Uterus (tissue), 2 donors: ENCODE data around the gene WRAP73.

Experiments used
- POLR2A ChIP-seq, 2 donors: fragments of 450-650 bp; IDR thresholded peaks; one replicate each; pipeline ENCODE4 v1.6.1; 2016; ENCODE audit warnings: antibody characterized with exemption in 2 of 2, mild to moderate bottlenecking in 1 of 2, moderate library complexity in 1 of 2
- TF ChIP-seq, protein P1 (sequence below), 4 experiments: fragments of 200-600 bp in 2 of 4; fragments of 450-650 bp in 2 of 4; sonication (generic) in 2 of 4; IDR thresholded peaks; one replicate each; pipeline ENCODE4 v1.5.1; 2016 to 2019; ENCODE audit warnings: antibody characterized with exemption in 4 of 4, mild to moderate bottlenecking in 2 of 4, moderate library complexity in 1 of 4

DNA sequence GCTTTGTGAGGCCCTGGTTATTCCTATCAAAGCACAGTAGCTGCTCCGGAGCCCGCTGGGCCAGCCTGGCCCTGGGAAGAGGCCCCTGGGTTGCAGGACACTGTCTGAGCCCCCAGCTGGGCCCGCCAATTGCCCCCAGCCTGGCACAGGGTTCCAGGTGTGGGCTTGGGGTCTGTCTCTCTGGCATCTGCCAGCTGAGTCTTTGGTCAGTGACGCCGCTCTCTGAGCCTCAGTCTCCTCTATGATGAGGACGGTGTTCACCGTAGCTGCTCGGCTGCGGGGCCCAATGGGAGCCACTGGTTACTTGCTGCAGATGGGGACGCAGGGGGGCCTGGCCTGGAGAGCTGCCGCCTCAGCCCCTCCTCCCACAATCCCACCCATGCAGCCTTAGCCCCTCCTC lies 43.4 kb upstream of the WRAP73 start:
- TF ChIP-seq POLR2A (IDR thresholded peaks at IDR 0.05): no peak
- TF ChIP-seq, protein P1, sequence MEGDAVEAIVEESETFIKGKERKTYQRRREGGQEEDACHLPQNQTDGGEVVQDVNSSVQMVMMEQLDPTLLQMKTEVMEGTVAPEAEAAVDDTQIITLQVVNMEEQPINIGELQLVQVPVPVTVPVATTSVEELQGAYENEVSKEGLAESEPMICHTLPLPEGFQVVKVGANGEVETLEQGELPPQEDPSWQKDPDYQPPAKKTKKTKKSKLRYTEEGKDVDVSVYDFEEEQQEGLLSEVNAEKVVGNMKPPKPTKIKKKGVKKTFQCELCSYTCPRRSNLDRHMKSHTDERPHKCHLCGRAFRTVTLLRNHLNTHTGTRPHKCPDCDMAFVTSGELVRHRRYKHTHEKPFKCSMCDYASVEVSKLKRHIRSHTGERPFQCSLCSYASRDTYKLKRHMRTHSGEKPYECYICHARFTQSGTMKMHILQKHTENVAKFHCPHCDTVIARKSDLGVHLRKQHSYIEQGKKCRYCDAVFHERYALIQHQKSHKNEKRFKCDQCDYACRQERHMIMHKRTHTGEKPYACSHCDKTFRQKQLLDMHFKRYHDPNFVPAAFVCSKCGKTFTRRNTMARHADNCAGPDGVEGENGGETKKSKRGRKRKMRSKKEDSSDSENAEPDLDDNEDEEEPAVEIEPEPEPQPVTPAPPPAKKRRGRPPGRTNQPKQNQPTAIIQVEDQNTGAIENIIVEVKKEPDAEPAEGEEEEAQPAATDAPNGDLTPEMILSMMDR (IDR thresholded peaks at IDR 0.05): no peak
